IMR-90 (cell line): ENCODE data around the gene FAM234B. TPM values are rescaled to one million over a fixed set of nuclear protein-coding genes. Genes with fewer than 3 reads are reported as not detected.

ENCODE experiments used
- MXI1 ChIP-seq: IDR thresholded peaks from 2 replicates; pipeline ENCODE4 v1.6.1; 2012; ENCODE audit warnings: low read depth, mild to moderate bottlenecking, low read length, moderate library complexity, borderline replicate concordance
- RAD21 ChIP-seq: IDR thresholded peaks from 2 replicates; pipeline ENCODE4 v1.6.1; 2012; ENCODE audit warnings: low read length, improper control_type of control experiment
- SMC3 ChIP-seq: fragments of 150-350 bp; IDR thresholded peaks from 2 replicates; pipeline ENCODE4 v1.6.1; 2016; ENCODE audit warnings: low read depth, mild to moderate bottlenecking, antibody characterized with exemption, low read length, moderate library complexity
- polyA plus RNA-seq, 3 experiments: library from polyadenylated mRNA; depleted of rRNA; stranded (reverse); fragments of >200 nt; gene quantifications; 2 replicates each; pipeline ENCODE4 v1.2.3, GENCODE V29; 2012; ENCODE audit warnings: low replicate concordance in 1 of 3
- total RNA-seq: library from RNA; depleted of rRNA; stranded (reverse); fragments of >200 nt; gene quantifications from 2 replicates; pipeline ENCODE4 v1.2.3, GENCODE V29; 2012
- TF ChIP-seq, protein P1 (sequence below): fragments of 150-350 bp; IDR thresholded peaks from 2 replicates; pipeline ENCODE4 v1.6.1; 2016; ENCODE audit warnings: low read depth, mild to moderate bottlenecking, low read length, moderate library complexity, borderline replicate concordance

Gene FAM234B
- total and polyA plus RNA-seq, 2 of the 4 experiments (the other 2 are of a cell fraction) = 3.6 to 8.6 TPM

DNA sequence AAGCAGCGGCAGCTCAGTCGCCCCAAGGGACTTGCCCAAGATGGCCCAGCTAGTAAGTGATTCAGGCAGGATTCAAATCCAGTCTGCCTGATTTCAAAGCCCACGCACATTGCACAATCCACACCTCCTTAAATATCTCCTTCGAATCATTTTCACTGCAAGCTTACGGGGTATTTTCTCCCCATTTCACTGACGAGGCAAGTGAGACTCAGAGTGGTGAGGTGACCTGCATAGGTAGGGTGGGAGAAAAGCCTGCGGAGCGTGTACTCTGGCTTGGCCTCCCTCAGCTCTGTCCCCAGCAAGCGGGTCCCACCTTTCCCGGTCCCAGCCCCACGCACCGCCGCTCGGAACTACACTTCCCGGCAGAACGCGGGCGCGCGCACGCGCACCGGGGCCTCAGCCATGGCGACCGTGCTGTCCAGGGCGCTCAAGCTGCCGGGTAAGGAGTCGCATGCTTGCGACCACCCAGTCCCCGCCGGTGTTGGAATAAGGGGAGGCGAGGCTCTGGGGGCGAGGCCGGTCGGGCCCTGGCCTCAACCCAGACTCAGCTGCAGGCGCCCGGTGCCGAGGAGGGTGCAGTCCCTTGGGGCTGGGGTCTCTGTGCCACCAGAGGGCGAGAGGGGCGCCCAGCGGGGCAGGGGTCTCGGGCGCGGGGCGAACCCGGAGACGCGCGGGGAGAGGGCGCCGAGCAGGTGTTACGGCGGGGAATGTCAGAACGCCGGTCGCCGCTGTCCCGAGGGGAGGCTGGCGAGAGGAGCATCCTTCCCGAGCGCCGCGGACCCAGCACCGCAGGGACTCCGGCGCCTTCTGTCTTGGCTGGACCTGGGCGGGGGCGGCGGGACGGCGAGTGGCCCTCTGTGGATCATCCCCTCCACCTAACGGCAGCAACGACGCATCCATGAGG is at the start of gene FAM234B (continued):
- TF ChIP-seq, protein P1, sequence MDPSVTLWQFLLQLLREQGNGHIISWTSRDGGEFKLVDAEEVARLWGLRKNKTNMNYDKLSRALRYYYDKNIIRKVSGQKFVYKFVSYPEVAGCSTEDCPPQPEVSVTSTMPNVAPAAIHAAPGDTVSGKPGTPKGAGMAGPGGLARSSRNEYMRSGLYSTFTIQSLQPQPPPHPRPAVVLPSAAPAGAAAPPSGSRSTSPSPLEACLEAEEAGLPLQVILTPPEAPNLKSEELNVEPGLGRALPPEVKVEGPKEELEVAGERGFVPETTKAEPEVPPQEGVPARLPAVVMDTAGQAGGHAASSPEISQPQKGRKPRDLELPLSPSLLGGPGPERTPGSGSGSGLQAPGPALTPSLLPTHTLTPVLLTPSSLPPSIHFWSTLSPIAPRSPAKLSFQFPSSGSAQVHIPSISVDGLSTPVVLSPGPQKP = no peak
- peak; percentile 30; the same call in 1 of the 2 replicates for TF ChIP-seq MXI1
- no peak for TF ChIP-seq RAD21
- TF ChIP-seq SMC3 = no peak
